Sigmoid colon (tissue), 3 donors: ENCODE results near the gene ATP6V1E1.

Source experiments
- CTCF ChIP-seq, 4 experiments: fragments of 450-650 bp in 3 of 4; fragments of 200-600 bp in 1 of 4; IDR thresholded peaks; one replicate each; pipeline ENCODE4 v1.5.1; 2016 to 2019; ENCODE audit warnings: antibody characterized with exemption in 4 of 4, mild to moderate bottlenecking in 3 of 4, moderate library complexity in 2 of 4
- POLR2A ChIP-seq, 2 donors: fragments of 450-650 bp; IDR thresholded peaks; one replicate each; pipeline ENCODE4 v1.6.1; 2016; ENCODE audit warnings: antibody characterized with exemption in 2 of 2, mild to moderate bottlenecking in 2 of 2, moderate library complexity in 2 of 2

GRCh38 chr22:17675584-17675983 is 47.0 kb upstream of the ATP6V1E1 start:
- TF ChIP-seq CTCF (IDR thresholded peaks at IDR 0.05) (no peak), POLR2A (IDR thresholded peaks at IDR 0.05) (no peak)
